ENCODE results near the gene SGMS2. TPM values are rescaled to one million over a fixed set of nuclear protein-coding genes. Genes with fewer than 3 reads are reported as not detected.
A peak's percentile ranks its signal among the peaks of the same experiment; 100 is the strongest.

Gene SGMS2
- total RNA-seq, 1 donor from 2014 or later, result 67.8 TPM

DNA sequence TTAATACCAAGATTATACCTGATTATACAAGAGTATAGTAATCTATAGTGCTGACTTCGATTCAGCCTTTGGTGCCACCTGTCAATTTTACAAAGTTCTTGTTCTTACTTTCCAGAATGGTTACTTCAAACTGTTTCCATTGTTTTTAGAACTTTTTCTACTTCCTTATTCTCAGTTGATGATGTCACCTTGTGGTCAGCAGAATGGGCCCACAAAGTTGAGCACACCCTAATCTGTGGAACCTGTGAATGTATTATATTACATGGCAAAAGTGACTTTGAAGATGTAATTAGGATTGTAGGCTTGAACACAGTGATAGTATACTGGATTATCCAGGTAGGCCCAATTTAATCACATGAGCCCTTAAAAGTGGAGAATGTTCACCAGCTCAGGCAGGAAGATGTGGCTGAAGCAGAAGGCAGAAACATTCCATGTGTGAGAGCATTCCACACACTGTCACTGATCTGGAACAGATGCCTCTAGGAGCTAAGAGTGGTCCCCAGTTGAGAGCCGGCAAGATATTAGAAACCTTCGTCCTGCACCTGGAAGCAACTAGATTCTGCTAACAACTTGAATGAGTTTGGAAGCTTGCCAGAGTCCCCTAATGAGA lies 6.3 kb upstream of the SGMS2 start:
- DNase-seq (no peak), ATAC-seq (peak; percentile 76)
- no peaks in the 10 kb centered on the region for H3K9me3 ChIP-seq
- no peaks in the 10 kb centered on the region for H3K36me3 ChIP-seq
- H3K27me3 ChIP-seq, result no peaks in the 10 kb centered on the region
- H3K4me1 ChIP-seq, result no peaks in the 10 kb centered on the region
- H3K27ac ChIP-seq, result no peak overlapping the region
- TF ChIP-seq, protein P1, sequence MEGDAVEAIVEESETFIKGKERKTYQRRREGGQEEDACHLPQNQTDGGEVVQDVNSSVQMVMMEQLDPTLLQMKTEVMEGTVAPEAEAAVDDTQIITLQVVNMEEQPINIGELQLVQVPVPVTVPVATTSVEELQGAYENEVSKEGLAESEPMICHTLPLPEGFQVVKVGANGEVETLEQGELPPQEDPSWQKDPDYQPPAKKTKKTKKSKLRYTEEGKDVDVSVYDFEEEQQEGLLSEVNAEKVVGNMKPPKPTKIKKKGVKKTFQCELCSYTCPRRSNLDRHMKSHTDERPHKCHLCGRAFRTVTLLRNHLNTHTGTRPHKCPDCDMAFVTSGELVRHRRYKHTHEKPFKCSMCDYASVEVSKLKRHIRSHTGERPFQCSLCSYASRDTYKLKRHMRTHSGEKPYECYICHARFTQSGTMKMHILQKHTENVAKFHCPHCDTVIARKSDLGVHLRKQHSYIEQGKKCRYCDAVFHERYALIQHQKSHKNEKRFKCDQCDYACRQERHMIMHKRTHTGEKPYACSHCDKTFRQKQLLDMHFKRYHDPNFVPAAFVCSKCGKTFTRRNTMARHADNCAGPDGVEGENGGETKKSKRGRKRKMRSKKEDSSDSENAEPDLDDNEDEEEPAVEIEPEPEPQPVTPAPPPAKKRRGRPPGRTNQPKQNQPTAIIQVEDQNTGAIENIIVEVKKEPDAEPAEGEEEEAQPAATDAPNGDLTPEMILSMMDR (IDR thresholded peaks at IDR 0.05), result no peak
- H3K4me3 ChIP-seq, result no peak overlapping the region
- intact Hi-C loops (cut with DNase I), result no loop called here

DNA sequence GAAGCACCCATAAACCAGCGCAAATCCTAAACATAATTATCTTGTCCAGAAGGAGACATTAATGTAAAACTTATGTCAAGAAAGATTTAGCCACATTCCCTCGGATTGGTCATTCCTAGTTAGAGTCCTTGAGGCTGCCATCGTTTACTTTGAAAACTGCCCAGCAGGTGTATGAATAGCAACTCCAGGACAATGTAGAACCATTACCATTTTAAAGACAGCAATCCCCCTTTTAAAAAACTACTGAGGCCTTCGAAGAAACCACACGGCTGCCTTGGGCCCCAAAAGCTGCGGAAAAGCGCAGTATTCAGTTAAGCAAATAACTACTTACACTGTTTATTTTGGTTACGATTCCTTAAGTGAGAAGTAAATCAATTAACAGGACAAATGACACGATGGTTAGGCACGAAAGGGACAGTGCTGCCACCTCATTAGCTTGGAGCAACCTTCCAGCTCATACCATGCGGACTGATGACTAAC lies 822 bp upstream of the SGMS2 start:
- Histone ChIP-seq H3K4me3 (peak overlapping the region; percentile 80), H3K4me1 (peaks cover 18% of the 10 kb centered on the region), H3K9me3 (no peaks in the 10 kb centered on the region), H3K27ac (peak overlapping the region; percentile 94), H3K36me3 (no peaks in the 10 kb centered on the region), H3K27me3 (no peaks in the 10 kb centered on the region)
- intact Hi-C loops (cut with DNase I), result loop anchor here (10.0 kb wide), 1 partner anchor 91 kb away; no protein-coding TSS in a partner anchor
- DNase-seq (no peak), ATAC-seq (no peak)
- TF ChIP-seq, protein P1 (IDR thresholded peaks at IDR 0.05), result no peak

DNA sequence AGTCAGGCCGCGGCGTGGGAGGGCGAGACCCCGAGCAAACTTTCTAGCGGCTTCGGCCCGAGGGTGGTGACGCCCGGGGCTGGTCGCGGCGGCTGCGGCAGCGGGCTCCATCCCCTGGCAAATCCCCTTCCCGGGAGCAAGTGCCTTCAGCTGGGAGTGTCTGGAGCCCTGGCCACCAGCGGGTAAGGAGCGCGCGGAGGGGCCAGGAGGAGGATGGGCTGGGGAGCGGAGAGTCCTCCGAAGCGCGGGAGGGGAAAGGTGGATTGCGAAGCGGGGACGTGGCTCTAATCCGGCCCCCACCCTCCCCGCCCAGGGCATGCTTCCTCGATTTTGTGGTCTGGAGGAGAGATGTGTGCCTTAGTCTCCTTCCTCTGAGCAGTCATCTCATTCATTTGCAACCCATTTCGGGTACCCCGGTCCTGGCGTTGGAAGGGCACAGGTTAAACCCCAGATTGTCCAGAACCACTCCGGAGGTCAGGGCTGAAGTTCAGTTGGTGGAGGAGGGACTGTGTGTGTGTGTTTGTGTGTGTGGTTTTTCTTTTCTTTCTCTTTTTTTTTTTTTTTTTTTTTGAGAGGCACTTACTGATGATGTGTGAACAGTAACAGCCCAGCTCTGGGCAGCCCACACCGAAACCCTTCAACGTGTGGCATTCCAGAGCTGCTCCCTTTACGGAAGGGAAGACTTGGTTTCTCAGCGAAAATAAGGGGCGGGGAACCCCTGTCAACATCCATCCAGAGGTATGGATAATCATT lies 516 bp downstream of the SGMS2 start:
- peak overlapping the region; percentile 80 for H3K4me3 ChIP-seq
- peak; percentile 71 for ATAC-seq
- DNase-seq, result peak; percentile 89
- no peaks in the 10 kb centered on the region for H3K27me3 ChIP-seq
- no peaks in the 10 kb centered on the region for H3K36me3 ChIP-seq
- peak overlapping the region; percentile 94 for H3K27ac ChIP-seq
- TF ChIP-seq, protein P1 (IDR thresholded peaks at IDR 0.05), result peak; percentile 4
- peaks cover 18% of the 10 kb centered on the region for H3K4me1 ChIP-seq
- H3K9me3 ChIP-seq, result no peaks in the 10 kb centered on the region
- intact Hi-C loops (cut with DNase I), result loop anchor here (10.0 kb wide), 1 partner anchor 90 kb away; no protein-coding TSS in a partner anchor

DNA sequence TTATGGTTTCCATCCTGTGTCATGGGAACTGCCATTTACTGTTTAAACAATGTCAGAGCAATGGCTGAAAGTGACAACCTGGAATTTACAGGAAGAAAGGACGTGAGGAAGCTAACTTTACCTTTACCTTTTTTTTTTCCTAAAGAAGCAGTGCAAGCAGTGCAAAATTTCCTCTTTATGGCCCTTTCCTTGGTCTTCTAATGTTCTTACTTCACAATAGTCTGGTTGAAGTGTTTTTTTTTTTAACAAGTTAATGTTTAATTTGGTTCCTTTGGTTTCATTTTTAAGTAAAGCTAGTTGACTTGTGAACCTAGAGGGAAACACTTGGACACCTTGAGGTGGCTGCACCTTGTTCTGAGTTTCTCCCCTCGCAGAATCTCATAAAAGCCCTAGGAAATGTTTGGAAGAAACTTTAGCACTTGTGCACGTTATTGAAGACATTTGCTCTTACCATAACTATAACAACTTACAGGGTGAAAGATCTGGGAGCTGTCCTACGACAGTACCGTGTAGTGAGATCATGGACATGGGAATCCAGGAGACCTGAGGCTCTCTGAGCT lies 1.8 kb downstream of the SGMS2 start:
- ATAC-seq, result no peak
- DNase-seq, result no peak
- Histone ChIP-seq H3K36me3 (no peaks in the 10 kb centered on the region), H3K27ac (peak overlapping the region; percentile 94), H3K4me1 (peaks cover 18% of the 10 kb centered on the region), H3K9me3 (no peaks in the 10 kb centered on the region), H3K4me3 (peak overlapping the region; percentile 80), H3K27me3 (no peaks in the 10 kb centered on the region)
- TF ChIP-seq, protein P1 (IDR thresholded peaks at IDR 0.05), result no peak
- intact Hi-C loops (cut with DNase I), result loop anchor here (10.0 kb wide), 1 partner anchor 88 kb away; no protein-coding TSS in a partner anchor

DNA sequence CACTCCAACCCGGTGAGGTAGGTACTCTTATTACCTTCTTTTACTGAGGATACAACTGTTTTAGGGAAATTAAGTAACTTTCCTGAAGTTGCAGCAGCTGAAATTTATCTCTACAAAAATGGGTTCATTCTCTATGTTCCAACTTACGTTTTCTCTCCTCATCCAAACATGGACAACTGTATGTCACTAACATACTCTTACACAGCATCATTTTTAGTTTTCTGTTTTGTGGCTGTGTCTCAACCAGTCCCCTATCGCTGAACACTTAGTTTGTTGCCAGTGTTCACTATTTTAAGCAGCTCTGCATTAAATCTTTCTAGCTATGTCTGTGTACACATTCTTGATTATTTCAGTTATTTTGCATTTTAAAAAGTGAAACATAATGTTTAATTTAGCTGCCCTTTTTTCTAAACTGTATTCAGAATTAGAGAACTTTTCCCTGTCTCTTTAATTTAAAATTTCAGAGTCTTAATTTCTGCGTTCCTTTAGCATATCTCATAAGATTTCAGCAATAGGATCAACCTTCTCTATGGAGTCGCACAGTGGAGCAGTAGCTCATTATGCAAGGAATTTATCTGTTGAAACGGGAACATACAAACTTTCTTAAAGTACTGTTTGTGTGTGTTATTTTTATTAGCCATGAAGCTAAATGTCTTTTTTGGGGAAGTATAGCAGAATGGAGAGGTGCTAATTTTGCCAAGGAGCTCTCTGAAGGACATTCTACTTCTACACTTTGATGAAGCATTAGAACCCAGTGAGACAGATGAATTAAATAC lies 3.8 kb downstream of the SGMS2 start:
- TF ChIP-seq, protein P1 (IDR thresholded peaks at IDR 0.05), result no peak
- DNase-seq (no peak), ATAC-seq (no peak)
- no peaks in the 10 kb centered on the region for H3K27me3 ChIP-seq
- H3K4me3 ChIP-seq, result no peak overlapping the region
- H3K36me3 ChIP-seq, result no peaks in the 10 kb centered on the region
- H3K27ac ChIP-seq, result peak overlapping the region; percentile 94
- H3K4me1 ChIP-seq, result peaks cover 22% of the 10 kb centered on the region
- intact Hi-C loops (cut with DNase I), result loop anchor here (10.0 kb wide), 1 partner anchor 86 kb away; no protein-coding TSS in a partner anchor
- H3K9me3 ChIP-seq, result no peaks in the 10 kb centered on the region

Measured in upper lobe of right lung (tissue), 1 donor.